OCI-LY3 (cell line): ENCODE data around the gene TCF12.

Experiments
- H2AFZ ChIP-seq: fragments of 200-600, 300-600 bp; shearing (Covaris generic); 2 replicates; pipeline ENCODE4 v1.6.0; 2014; ENCODE audit warnings: antibody characterized with exemption, low read depth, low read length
- H3K27ac ChIP-seq: fragments of 200-600, 300-600 bp; sonication (generic); 2 replicates; pipeline ENCODE4 v1.5.1; 2014; ENCODE audit warnings: mild to moderate bottlenecking, low read length, moderate library complexity, mixed read lengths
- H3K27me3 ChIP-seq: fragments of 200-600, 300-600 bp; sonication (generic); 2 replicates; pipeline ENCODE4 v1.6.1; 2014; ENCODE audit warnings: low read depth, low read length, mixed read lengths
- H3K36me3 ChIP-seq: fragments of 200-600, 300-600 bp; sonication (generic); replicated peaks from 2 replicates; pipeline ENCODE3; 2014; ENCODE audit warnings: low read depth, low read length, mixed read lengths
- H3K4me1 ChIP-seq: fragments of 300-600, 200-600 bp; sonication (generic); 2 replicates; pipeline ENCODE4 v1.6.1; 2014; ENCODE audit warnings: low read length, mixed read lengths
- H3K4me2 ChIP-seq: fragments of 200-600, 300-600 bp; sonication (generic); 2 replicates; pipeline ENCODE4 v1.6.1; 2014; ENCODE audit warnings: low read length, mixed read lengths
- H3K4me3 ChIP-seq: fragments of 300-600, 200-600 bp; sonication (generic); 2 replicates; pipeline ENCODE4 v1.5.1; 2014; ENCODE audit warnings: antibody characterized with exemption, mild to moderate bottlenecking, low read length, moderate library complexity
- H3K79me2 ChIP-seq: fragments of 300-600, 200-600 bp; shearing (Covaris generic); 2 replicates; pipeline ENCODE4 v1.6.1; 2014; ENCODE audit warnings: mild to moderate bottlenecking, low read length, mixed read lengths
- H3K9ac ChIP-seq: fragments of 300-600, 200-600 bp; shearing (Covaris generic); 2 replicates; pipeline ENCODE4 v1.6.0; 2014; ENCODE audit warnings: mild to moderate bottlenecking, low read length, moderate library complexity
- H3K9me3 ChIP-seq: fragments of 200-600, 300-600 bp; shearing (Covaris generic); 2 replicates; pipeline ENCODE4 v1.6.1; 2014; ENCODE audit warnings: low read length, mixed read lengths; ENCODE audit not compliant: insufficient read depth
- H4K20me1 ChIP-seq: fragments of 200-600, 300-600 bp; sonication (generic); 2 replicates; pipeline ENCODE4 v1.6.1; 2016; ENCODE audit warnings: low read length, mixed read lengths; ENCODE audit not compliant: insufficient read depth
- CTCF ChIP-seq: fragments of 200-600, 300-600 bp; sonication (generic); IDR thresholded peaks from 2 replicates; pipeline ENCODE4 v1.5.1; 2014; ENCODE audit warnings: antibody characterized with exemption, low read length, low read depth
- EZH2phosphoT487 ChIP-seq: fragments of 200-600 bp; shearing (Covaris generic); IDR thresholded peaks from 2 replicates; pipeline ENCODE4 v1.6.1; 2018; ENCODE audit warnings: antibody characterized with exemption, mixed run types, low read depth

The TCF12 gene

GRCh38 chr15:57135800-57136199, 217.4 kb downstream of the TCF12 start:
- H3K4me2 ChIP-seq: no peak overlapping the region
- H2AFZ ChIP-seq: no peak overlapping the region
- no peaks in the 10 kb centered on the region for H3K4me1 ChIP-seq
- TF ChIP-seq EZH2phosphoT487 (no peak), CTCF (no peak)
- H3K4me3 ChIP-seq: no peak overlapping the region
- H4K20me1 ChIP-seq: no peaks in the 10 kb centered on the region
- H3K9ac ChIP-seq: no peak overlapping the region
- no peaks in the 10 kb centered on the region for H3K27me3 ChIP-seq
- H3K9me3 ChIP-seq: no peaks in the 10 kb centered on the region
- H3K36me3 ChIP-seq: no peaks in the 10 kb centered on the region
- H3K79me2 ChIP-seq: no peaks in the 10 kb centered on the region
- no peak overlapping the region for H3K27ac ChIP-seq

- Histone ChIP-seq H3K4me3 (no peak overlapping the region), H3K4me1 (no peaks in the 10 kb centered on the region), H4K20me1 (no peaks in the 10 kb centered on the region), H3K9ac (no peak overlapping the region), H3K9me3 (no peaks in the 10 kb centered on the region), H3K79me2 (no peaks in the 10 kb centered on the region), H2AFZ (no peak overlapping the region), H3K36me3 (no peaks in the 10 kb centered on the region), H3K4me2 (no peak overlapping the region), H3K27ac (no peak overlapping the region), H3K27me3 (no peaks in the 10 kb centered on the region)
- peak; percentile 39 for TF ChIP-seq CTCF
- TF ChIP-seq EZH2phosphoT487: no peak
Observed at GRCh38 chr15:57138349-57138788, 219.9 kb downstream of the TCF12 start.

- Histone ChIP-seq H3K4me3 (no peak overlapping the region), H3K4me2 (no peak overlapping the region), H2AFZ (no peak overlapping the region), H4K20me1 (no peaks in the 10 kb centered on the region), H3K36me3 (no peaks in the 10 kb centered on the region), H3K9ac (no peak overlapping the region), H3K4me1 (peaks cover 19% of the 10 kb centered on the region), H3K27ac (no peak overlapping the region), H3K27me3 (no peaks in the 10 kb centered on the region), H3K9me3 (no peaks in the 10 kb centered on the region), H3K79me2 (no peaks in the 10 kb centered on the region)
- TF ChIP-seq EZH2phosphoT487: no peak
- no peak for TF ChIP-seq CTCF
Observed at GRCh38 chr15:57143511-57144078, 225.2 kb downstream of the TCF12 start.

DNA sequence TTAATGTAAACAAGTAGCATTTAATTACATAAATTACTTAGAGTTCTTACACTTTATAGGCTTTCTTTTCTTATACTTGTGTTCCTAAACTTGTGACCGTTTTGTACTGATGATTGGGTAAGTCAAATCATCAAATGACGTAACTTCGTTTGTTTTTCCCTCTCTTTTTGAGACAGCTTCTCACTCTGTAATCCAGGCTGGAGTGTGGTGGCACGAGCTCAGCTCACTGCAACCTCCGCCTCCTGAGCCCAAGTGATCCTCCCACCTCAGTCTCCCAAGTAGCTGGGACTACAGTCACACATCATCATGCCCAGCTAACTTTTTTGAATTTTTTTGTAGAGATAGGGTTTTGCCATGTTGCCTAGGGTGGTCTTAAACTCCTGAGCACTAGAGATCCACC, 226.0 kb downstream of the TCF12 start:
- Histone ChIP-seq H3K9ac (no peak overlapping the region), H3K27ac (no peak overlapping the region), H3K4me2 (no peak overlapping the region), H3K4me3 (no peak overlapping the region), H3K79me2 (no peaks in the 10 kb centered on the region), H3K4me1 (peaks cover 19% of the 10 kb centered on the region), H3K9me3 (no peaks in the 10 kb centered on the region), H4K20me1 (no peaks in the 10 kb centered on the region), H3K27me3 (no peaks in the 10 kb centered on the region), H2AFZ (no peak overlapping the region), H3K36me3 (no peaks in the 10 kb centered on the region)
- TF ChIP-seq EZH2phosphoT487: no peak
- TF ChIP-seq CTCF: no peak
